Activated T-cell treated with anti-CD3 and anti-CD28 coated beads, Interleukin-2, amount 50 U/mL, for 72 hours (primary cell): ENCODE measurements around the gene OAF. TPM values are rescaled to one million over a fixed set of nuclear protein-coding genes. Genes with fewer than 3 reads are reported as not detected.
A peak's percentile ranks its signal among the peaks of the same experiment; 100 is the strongest.

ENCODE experiments used
- ATAC-seq, 2 donors: fragments of 150-1000 bp; cut with Tn5 transposase; replicated peaks in 1 of 2; 2 replicates each; pipeline ENCODE4 v1.10.0; 2021; ENCODE audit warnings: moderate library complexity in 2 of 2, mild to moderate bottlenecking in 1 of 2
- DNase-seq, 2 donors: peaks; one replicate each; pipeline ENCODE4 v3.0.0; 2021 to 2022; ENCODE audit warnings: mixed read lengths in 1 of 2
- H3K27ac Mint-ChIP-seq: one replicate; pipeline ENCODE4 v1.8.0; 2022; ENCODE audit warnings: mild to moderate bottlenecking, moderate library complexity, mixed read lengths
- H3K27me3 Mint-ChIP-seq: one replicate; pipeline ENCODE4 v1.8.0; 2022; ENCODE audit warnings: low read depth, mixed read lengths
- H3K36me3 Mint-ChIP-seq, 2 donors: one replicate each; pipeline ENCODE4 v1.8.0; 2022; ENCODE audit warnings: mixed read lengths in 2 of 2, mild to moderate bottlenecking in 1 of 2; ENCODE audit not compliant: insufficient read depth in 2 of 2
- H3K4me1 Mint-ChIP-seq: one replicate; pipeline ENCODE4 v1.8.0; 2022; ENCODE audit warnings: low read depth, mixed read lengths
- H3K4me3 Mint-ChIP-seq, 2 donors: one replicate each; pipeline ENCODE4 v1.8.0; 2022; ENCODE audit warnings: mild to moderate bottlenecking in 2 of 2, mixed read lengths in 2 of 2, moderate library complexity in 2 of 2
- H3K9me3 Mint-ChIP-seq, 2 donors: one replicate each; pipeline ENCODE4 v1.8.0; 2022; ENCODE audit warnings: mixed read lengths in 2 of 2
- total RNA-seq, 2 donors: library from RNA; stranded (reverse); gene quantifications; one replicate each; pipeline ENCODE4 v1.2.3, GENCODE V29; 2022

OAF gene
- total RNA-seq, 2 donors from 2014 or later, result 1.2 to 2.4 TPM

GRCh38 chr11:120186774-120187591 is 23.8 kb upstream of the OAF start:
- ATAC-seq (peak; percentile 73 to 88), DNase-seq (peak; percentile 18 to 42)
- H3K4me3 Mint-ChIP-seq, result no peak overlapping the region
- H3K27ac Mint-ChIP-seq, result no peak overlapping the region
- H3K4me1 Mint-ChIP-seq, result peaks cover 10% of the 10 kb centered on the region
- no peaks in the 10 kb centered on the region for H3K36me3 Mint-ChIP-seq
- no peaks in the 10 kb centered on the region for H3K9me3 Mint-ChIP-seq
- H3K27me3 Mint-ChIP-seq, result peaks cover 28% of the 10 kb centered on the region

- Mint-ChIP-seq H3K36me3 (no peaks in the 10 kb centered on the region), H3K4me1 (peaks cover 10% of the 10 kb centered on the region), H3K27me3 (peaks cover 28% of the 10 kb centered on the region), H3K4me3 (no peak overlapping the region), H3K27ac (no peak overlapping the region), H3K9me3 (no peaks in the 10 kb centered on the region)
- DNase-seq, result no peak
- ATAC-seq, result no peak
Observed at GRCh38 chr11:120188371-120188770, 22.5 kb upstream of the OAF start.

- no peaks in the 10 kb centered on the region for H3K36me3 Mint-ChIP-seq
- H3K27me3 Mint-ChIP-seq, result peaks cover 28% of the 10 kb centered on the region
- H3K9me3 Mint-ChIP-seq, result no peaks in the 10 kb centered on the region
- ATAC-seq (no peak), DNase-seq (no peak)
- H3K4me1 Mint-ChIP-seq, result peaks cover 10% of the 10 kb centered on the region
- H3K27ac Mint-ChIP-seq, result no peak overlapping the region
- no peak overlapping the region for H3K4me3 Mint-ChIP-seq
Observed at GRCh38 chr11:120188811-120189455, 21.9 kb upstream of the OAF start.

- ATAC-seq, result no peak
- H3K9me3 Mint-ChIP-seq, result no peaks in the 10 kb centered on the region
- H3K27me3 Mint-ChIP-seq, result peaks cover 23% of the 10 kb centered on the region
- peaks cover 10% of the 10 kb centered on the region for H3K4me1 Mint-ChIP-seq
- DNase-seq, result no peak
- no peak overlapping the region for H3K27ac Mint-ChIP-seq
- no peaks in the 10 kb centered on the region for H3K36me3 Mint-ChIP-seq
- no peak overlapping the region for H3K4me3 Mint-ChIP-seq
Observed at GRCh38 chr11:120191058-120191457, 19.8 kb upstream of the OAF start.

GRCh38 chr11:120192831-120193625 is 17.8 kb upstream of the OAF start:
- DNase-seq, result no peak
- H3K4me3 Mint-ChIP-seq, result no peak overlapping the region
- no peaks in the 10 kb centered on the region for H3K36me3 Mint-ChIP-seq
- no peaks in the 10 kb centered on the region for H3K4me1 Mint-ChIP-seq
- H3K27ac Mint-ChIP-seq, result no peak overlapping the region
- peaks cover 7% of the 10 kb centered on the region for H3K27me3 Mint-ChIP-seq
- ATAC-seq, result no peak
- no peaks in the 10 kb centered on the region for H3K9me3 Mint-ChIP-seq

GRCh38 chr11:120194166-120194565 is 16.7 kb upstream of the OAF start:
- Mint-ChIP-seq H3K27ac (no peak overlapping the region), H3K27me3 (no peaks in the 10 kb centered on the region), H3K4me1 (no peaks in the 10 kb centered on the region), H3K4me3 (no peak overlapping the region), H3K36me3 (no peaks in the 10 kb centered on the region), H3K9me3 (no peaks in the 10 kb centered on the region)
- DNase-seq, result no peak
- no peak for ATAC-seq

- Mint-ChIP-seq H3K4me3 (no peak overlapping the region), H3K36me3 (no peaks in the 10 kb centered on the region), H3K27me3 (peaks cover 10% of the 10 kb centered on the region), H3K4me1 (no peaks in the 10 kb centered on the region), H3K27ac (no peak overlapping the region), H3K9me3 (no peaks in the 10 kb centered on the region)
- ATAC-seq, result no peak
- DNase-seq, result no peak
Observed at GRCh38 chr11:120195601-120196320, 15.1 kb upstream of the OAF start.

- Mint-ChIP-seq H3K36me3 (no peaks in the 10 kb centered on the region), H3K27me3 (peaks cover 12% of the 10 kb centered on the region), H3K4me3 (no peak overlapping the region), H3K9me3 (no peaks in the 10 kb centered on the region), H3K27ac (no peak overlapping the region), H3K4me1 (no peaks in the 10 kb centered on the region)
- DNase-seq, result no peak
- ATAC-seq, result no peak
Observed at GRCh38 chr11:120196826-120197225, 14.0 kb upstream of the OAF start.

GRCh38 chr11:120197251-120197891 is 13.5 kb upstream of the OAF start:
- H3K4me1 Mint-ChIP-seq, result no peaks in the 10 kb centered on the region
- no peaks in the 10 kb centered on the region for H3K9me3 Mint-ChIP-seq
- H3K4me3 Mint-ChIP-seq, result no peak overlapping the region
- H3K27ac Mint-ChIP-seq, result no peak overlapping the region
- H3K27me3 Mint-ChIP-seq, result peaks cover 12% of the 10 kb centered on the region
- no peak for DNase-seq
- H3K36me3 Mint-ChIP-seq, result no peaks in the 10 kb centered on the region
- ATAC-seq, result no peak

- H3K27me3 Mint-ChIP-seq, result peaks cover 12% of the 10 kb centered on the region
- H3K36me3 Mint-ChIP-seq, result no peaks in the 10 kb centered on the region
- ATAC-seq, result no peak
- no peaks in the 10 kb centered on the region for H3K9me3 Mint-ChIP-seq
- no peak overlapping the region for H3K27ac Mint-ChIP-seq
- no peak overlapping the region for H3K4me3 Mint-ChIP-seq
- H3K4me1 Mint-ChIP-seq, result no peaks in the 10 kb centered on the region
- no peak for DNase-seq
Observed at GRCh38 chr11:120197977-120198376, 12.9 kb upstream of the OAF start.

GRCh38 chr11:120198403-120198786 is 12.4 kb upstream of the OAF start:
- H3K27ac Mint-ChIP-seq, result no peak overlapping the region
- DNase-seq, result no peak
- H3K36me3 Mint-ChIP-seq, result no peaks in the 10 kb centered on the region
- peaks cover 12% of the 10 kb centered on the region for H3K27me3 Mint-ChIP-seq
- H3K9me3 Mint-ChIP-seq, result no peaks in the 10 kb centered on the region
- H3K4me1 Mint-ChIP-seq, result no peaks in the 10 kb centered on the region
- no peak for ATAC-seq
- H3K4me3 Mint-ChIP-seq, result no peak overlapping the region

GRCh38 chr11:120198787-120199469 is 11.9 kb upstream of the OAF start:
- H3K27me3 Mint-ChIP-seq, result peaks cover 12% of the 10 kb centered on the region
- H3K9me3 Mint-ChIP-seq, result no peaks in the 10 kb centered on the region
- no peak overlapping the region for H3K4me3 Mint-ChIP-seq
- DNase-seq, result no peak
- no peaks in the 10 kb centered on the region for H3K36me3 Mint-ChIP-seq
- no peaks in the 10 kb centered on the region for H3K4me1 Mint-ChIP-seq
- no peak overlapping the region for H3K27ac Mint-ChIP-seq
- ATAC-seq, result no peak
